H9 (cell line): Measurements from ENCODE around the gene SPATA2. TPM values are rescaled to one million over a fixed set of nuclear protein-coding genes. Genes with fewer than 3 reads are reported as not detected.

Experiments used
- DNase-seq: peaks from one replicate; pipeline ENCODE4 v3.0.0-alpha.2; 2017
- H2AFZ ChIP-seq: one replicate; pipeline ENCODE4 v1.6.1; 2013; ENCODE audit warnings: mild to moderate bottlenecking, low read length, control low read depth, moderate library complexity
- H2AK5ac ChIP-seq: 2 replicates; pipeline ENCODE4 v1.6.1; 2013; ENCODE audit warnings: low read length, control low read depth, mixed read lengths; ENCODE audit not compliant: insufficient read length
- H2BK120ac ChIP-seq: one replicate; pipeline ENCODE4 v1.6.1; 2013; ENCODE audit warnings: low read depth, mild to moderate bottlenecking, low read length, control low read depth, inconsistent platforms; ENCODE audit not compliant: poor library complexity, severe bottlenecking
- H2BK12ac ChIP-seq: 2 replicates; pipeline ENCODE4 v1.6.1; 2013; ENCODE audit warnings: low read length, control low read depth, mixed read lengths, low read depth; ENCODE audit not compliant: insufficient read length
- H2BK15ac ChIP-seq: 2 replicates; pipeline ENCODE4 v1.6.1; 2013; ENCODE audit warnings: low read depth, low read length, control low read depth
- H2BK20ac ChIP-seq: one replicate; pipeline ENCODE4 v1.6.1; 2013; ENCODE audit warnings: low read depth, mild to moderate bottlenecking, low read length, control low read depth, inconsistent platforms; ENCODE audit not compliant: poor library complexity, severe bottlenecking
- H2BK5ac ChIP-seq: 2 replicates; pipeline ENCODE4 v1.6.1; 2013; ENCODE audit warnings: low read length, control low read depth, mixed read lengths; ENCODE audit not compliant: insufficient read length
- H3K14ac ChIP-seq: 2 replicates; pipeline ENCODE4 v1.6.1; 2013; ENCODE audit warnings: low read length, control low read depth; ENCODE audit not compliant: insufficient read depth
- H3K18ac ChIP-seq: 2 replicates; pipeline ENCODE4 v1.6.1; 2013; ENCODE audit warnings: low read depth, mild to moderate bottlenecking, mixed read lengths, low read length, control low read depth; ENCODE audit not compliant: insufficient read length
- H3K23ac ChIP-seq: 2 replicates; pipeline ENCODE4 v1.6.1; 2013; ENCODE audit warnings: low read length, control low read depth, mixed read lengths, low read depth; ENCODE audit not compliant: insufficient read length
- H3K23me2 ChIP-seq: 2 replicates; pipeline ENCODE4 v1.6.1; 2013; ENCODE audit warnings: low read depth, mild to moderate bottlenecking, mixed read lengths, low read length, control low read depth; ENCODE audit not compliant: insufficient read length, poor library complexity, severe bottlenecking
- H3K27ac ChIP-seq: 2 replicates; pipeline ENCODE4 v1.5.1; 2013; ENCODE audit warnings: low read length, control low read depth, mixed read lengths, low read depth; ENCODE audit not compliant: insufficient read length
- H3K27me3 ChIP-seq: 2 replicates; pipeline ENCODE4 v1.6.1; 2013; ENCODE audit warnings: low read length, control low read depth, inconsistent platforms; ENCODE audit not compliant: insufficient read depth
- H3K4ac ChIP-seq: 2 replicates; pipeline ENCODE4 v1.6.1; 2013; ENCODE audit warnings: low read depth, mild to moderate bottlenecking, control low read depth, inconsistent platforms, low read length, moderate library complexity
- H3K4me1 ChIP-seq: 2 replicates; pipeline ENCODE4 v1.6.1; 2013; ENCODE audit warnings: low read length, control low read depth, inconsistent platforms; ENCODE audit not compliant: insufficient read depth
- H3K4me2 ChIP-seq: 2 replicates; pipeline ENCODE4 v1.6.1; 2013; ENCODE audit warnings: low read length, control low read depth, mixed read lengths; ENCODE audit not compliant: insufficient read length, insufficient read depth
- H3K56ac ChIP-seq: 2 replicates; pipeline ENCODE4 v1.6.1; 2013; ENCODE audit warnings: low read depth, mild to moderate bottlenecking, mixed read lengths, low read length, control low read depth; ENCODE audit not compliant: insufficient read length
- H3K79me1 ChIP-seq: 2 replicates; pipeline ENCODE4 v1.6.1; 2013; ENCODE audit warnings: low read depth, mild to moderate bottlenecking, moderate library complexity, low read length, control low read depth, inconsistent platforms; ENCODE audit not compliant: insufficient read depth, poor library complexity, severe bottlenecking
- H3K79me2 ChIP-seq: 2 replicates; pipeline ENCODE4 v1.6.1; 2013; ENCODE audit warnings: low read length, control low read depth, inconsistent platforms; ENCODE audit not compliant: insufficient read depth
- H3K9ac ChIP-seq: 2 replicates; pipeline ENCODE4 v1.6.1; 2013; ENCODE audit warnings: low read length, control low read depth, mixed read lengths; ENCODE audit not compliant: insufficient read length; ENCODE audit errors: extremely low read depth
- H3K9me3 ChIP-seq: one replicate; pipeline ENCODE4 v1.6.1; 2013; ENCODE audit warnings: low read depth, low read length, inconsistent platforms; ENCODE audit not compliant: control insufficient read depth
- H3T11ph ChIP-seq: one replicate; pipeline ENCODE4 v1.6.1; 2013; ENCODE audit warnings: mild to moderate bottlenecking, low read length, control low read depth, inconsistent platforms
- H4K20me1 ChIP-seq: one replicate; pipeline ENCODE4 v1.6.1; 2013; ENCODE audit not compliant: control insufficient read depth, insufficient read length, insufficient read depth
- H4K5ac ChIP-seq: 2 replicates; pipeline ENCODE4 v1.6.1; 2013; ENCODE audit warnings: low read depth, mild to moderate bottlenecking, mixed read lengths, low read length, control low read depth; ENCODE audit not compliant: insufficient read length
- H4K8ac ChIP-seq: replicated peaks from 2 replicates; pipeline ENCODE4 v1.6.1; 2013; ENCODE audit warnings: low read length, control low read depth, mixed read lengths, low read depth; ENCODE audit not compliant: insufficient read length
- H4K91ac ChIP-seq: 2 replicates; pipeline ENCODE4 v1.6.1; 2013; ENCODE audit warnings: low read depth, mild to moderate bottlenecking, moderate library complexity, mixed read lengths, low read length, control low read depth; ENCODE audit not compliant: insufficient read length
- H3K27ac Mint-ChIP-seq, 3 experiments: 2 replicates in 2 of 3; 3 replicates in 1 of 3; pipeline ENCODE4 v1.8.0; 2020 to 2021; ENCODE audit warnings: mixed read lengths in 3 of 3, mild to moderate bottlenecking in 1 of 3, moderate library complexity in 1 of 3
- H3K27me3 Mint-ChIP-seq: 2 replicates; pipeline ENCODE4 v1.8.0; 2021; ENCODE audit warnings: low read depth, mild to moderate bottlenecking, moderate library complexity, mixed read lengths
- H3K36me3 Mint-ChIP-seq, 3 experiments: 2 replicates in 2 of 3; 3 replicates in 1 of 3; pipeline ENCODE4 v1.8.0; 2020 to 2021; ENCODE audit warnings: low read depth in 3 of 3, mixed read lengths in 3 of 3; ENCODE audit not compliant: insufficient read depth in 1 of 3
- H3K4me1 Mint-ChIP-seq, 2 experiments: 2 replicates each; pipeline ENCODE4 v1.8.0; 2020; ENCODE audit warnings: mixed read lengths in 2 of 2
- H3K4me3 Mint-ChIP-seq, 2 experiments: 2 replicates in 1 of 2; 3 replicates in 1 of 2; pipeline ENCODE4 v1.8.0; 2020 to 2021; ENCODE audit warnings: mild to moderate bottlenecking in 2 of 2, mixed read lengths in 2 of 2, moderate library complexity in 1 of 2
- H3K9me3 Mint-ChIP-seq, 2 experiments: 2 replicates in 1 of 2; 3 replicates in 1 of 2; pipeline ENCODE4 v1.8.0; 2020; ENCODE audit warnings: mild to moderate bottlenecking in 2 of 2, mixed read lengths in 2 of 2, moderate library complexity in 1 of 2
- WGBS: extraction: QIAGEN DNeasy Blood & Tissue Kit; methylation state at CpG from one replicate; pipeline ENCODE4 v1.1.7; 2013; ENCODE audit warnings: missing lambda C conversion rate, low lambda C conversion rate, mixed read lengths; ENCODE audit not compliant: insufficient read length; ENCODE audit errors: extremely low coverage; 5-methylcytosine and 5-hydroxymethylcytosine counted together
- total RNA-seq: library from RNA; stranded (reverse); gene quantifications from 2 replicates; pipeline ENCODE4 v1.2.1, GENCODE V29; 2021
- TF ChIP-seq, protein P1 (sequence below): fragments of 200-600 bp; sonication (generic); conservative IDR thresholded peaks from 3 replicates; pipeline ENCODE4 v1.8.0; 2021; ENCODE audit warnings: antibody characterized with exemption, mild to moderate bottlenecking

SPATA2 gene
- total RNA-seq, 1 experiment from 2014 or later, result 9.6 TPM

DNA sequence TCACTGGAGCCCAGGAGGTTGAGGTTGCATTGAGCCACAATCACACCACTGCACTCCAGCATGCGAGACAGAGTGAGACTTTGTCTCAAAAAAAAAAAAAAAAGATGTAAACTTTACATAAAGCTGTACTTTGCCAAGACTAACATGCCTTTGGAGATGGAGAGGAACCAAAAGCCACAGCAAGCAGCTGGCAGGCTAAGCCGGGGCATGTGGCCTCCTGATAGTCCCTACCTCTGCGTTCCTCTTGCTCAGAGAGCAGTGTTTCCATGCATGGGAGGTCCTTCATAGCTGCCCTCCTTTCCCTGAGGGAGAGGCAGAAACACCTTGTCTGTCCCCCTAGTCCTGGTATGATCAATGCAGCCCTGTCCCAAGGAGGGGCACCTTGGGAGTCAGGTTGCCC lies 35.2 kb downstream of the SPATA2 start:
- Histone ChIP-seq H2BK15ac (no peak overlapping the region), H3K79me2 (no peaks in the 10 kb centered on the region), H3K27me3 (no peaks in the 10 kb centered on the region), H3K14ac (no peak overlapping the region), H3K79me1 (no peaks in the 10 kb centered on the region), H2BK120ac (no peak overlapping the region), H3T11ph (no peak overlapping the region), H2BK5ac (no peak overlapping the region), H3K9ac (no peak overlapping the region), H2BK12ac (no peak overlapping the region), H3K4ac (no peak overlapping the region), H3K23ac (no peak overlapping the region), H3K4me2 (no peak overlapping the region), H2AFZ (no peak overlapping the region), H4K5ac (no peak overlapping the region), H2AK5ac (no peak overlapping the region), H3K18ac (no peak overlapping the region), H2BK20ac (no peak overlapping the region), H4K20me1 (peaks cover 3% of the 10 kb centered on the region), H3K4me1 (no peaks in the 10 kb centered on the region), H4K8ac (no peak overlapping the region), H3K23me2 (no peaks in the 10 kb centered on the region), H3K27ac (no peak overlapping the region), H4K91ac (no peak overlapping the region), H3K9me3 (no peaks in the 10 kb centered on the region), H3K56ac (no peak overlapping the region)
- no CpG with 5 or more reads among the region's 3 CpGs for WGBS
- no peaks in the 10 kb centered on the region for H3K4me1 Mint-ChIP-seq
- no peak for DNase-seq
- peaks cover 0 to 17% (median 11%) of the 10 kb centered on the region in 3 experiments; a peak in 5 of 7 replicates for H3K36me3 Mint-ChIP-seq
- TF ChIP-seq, protein P1, sequence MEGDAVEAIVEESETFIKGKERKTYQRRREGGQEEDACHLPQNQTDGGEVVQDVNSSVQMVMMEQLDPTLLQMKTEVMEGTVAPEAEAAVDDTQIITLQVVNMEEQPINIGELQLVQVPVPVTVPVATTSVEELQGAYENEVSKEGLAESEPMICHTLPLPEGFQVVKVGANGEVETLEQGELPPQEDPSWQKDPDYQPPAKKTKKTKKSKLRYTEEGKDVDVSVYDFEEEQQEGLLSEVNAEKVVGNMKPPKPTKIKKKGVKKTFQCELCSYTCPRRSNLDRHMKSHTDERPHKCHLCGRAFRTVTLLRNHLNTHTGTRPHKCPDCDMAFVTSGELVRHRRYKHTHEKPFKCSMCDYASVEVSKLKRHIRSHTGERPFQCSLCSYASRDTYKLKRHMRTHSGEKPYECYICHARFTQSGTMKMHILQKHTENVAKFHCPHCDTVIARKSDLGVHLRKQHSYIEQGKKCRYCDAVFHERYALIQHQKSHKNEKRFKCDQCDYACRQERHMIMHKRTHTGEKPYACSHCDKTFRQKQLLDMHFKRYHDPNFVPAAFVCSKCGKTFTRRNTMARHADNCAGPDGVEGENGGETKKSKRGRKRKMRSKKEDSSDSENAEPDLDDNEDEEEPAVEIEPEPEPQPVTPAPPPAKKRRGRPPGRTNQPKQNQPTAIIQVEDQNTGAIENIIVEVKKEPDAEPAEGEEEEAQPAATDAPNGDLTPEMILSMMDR, result no peak
- no peak overlapping the region for H3K4me3 Mint-ChIP-seq
- no peaks in the 10 kb centered on the region for H3K9me3 Mint-ChIP-seq
- H3K27ac Mint-ChIP-seq, result no peak overlapping the region
- no peaks in the 10 kb centered on the region for H3K27me3 Mint-ChIP-seq
